Activated CD4-positive, alpha-beta T cell treated with anti-CD3 and anti-CD28 coated beads, Interleukin-2, amount 50 U/mL, for 24 hours (primary cell): ENCODE data around the gene RFFL.
"Not testable (repeated sequence)": the region's sequence is repeated elsewhere in the genome, so short reads cannot be mapped to it uniquely, and the experiment has no call there.

Source experiments
- DNase-seq, 2 donors: peaks; one replicate each; pipeline ENCODE4 v3.0.0-alpha.2; 2020; ENCODE audit warnings: low read depth in 1 of 2, low spot score in 1 of 2

The RFFL gene

DNA sequence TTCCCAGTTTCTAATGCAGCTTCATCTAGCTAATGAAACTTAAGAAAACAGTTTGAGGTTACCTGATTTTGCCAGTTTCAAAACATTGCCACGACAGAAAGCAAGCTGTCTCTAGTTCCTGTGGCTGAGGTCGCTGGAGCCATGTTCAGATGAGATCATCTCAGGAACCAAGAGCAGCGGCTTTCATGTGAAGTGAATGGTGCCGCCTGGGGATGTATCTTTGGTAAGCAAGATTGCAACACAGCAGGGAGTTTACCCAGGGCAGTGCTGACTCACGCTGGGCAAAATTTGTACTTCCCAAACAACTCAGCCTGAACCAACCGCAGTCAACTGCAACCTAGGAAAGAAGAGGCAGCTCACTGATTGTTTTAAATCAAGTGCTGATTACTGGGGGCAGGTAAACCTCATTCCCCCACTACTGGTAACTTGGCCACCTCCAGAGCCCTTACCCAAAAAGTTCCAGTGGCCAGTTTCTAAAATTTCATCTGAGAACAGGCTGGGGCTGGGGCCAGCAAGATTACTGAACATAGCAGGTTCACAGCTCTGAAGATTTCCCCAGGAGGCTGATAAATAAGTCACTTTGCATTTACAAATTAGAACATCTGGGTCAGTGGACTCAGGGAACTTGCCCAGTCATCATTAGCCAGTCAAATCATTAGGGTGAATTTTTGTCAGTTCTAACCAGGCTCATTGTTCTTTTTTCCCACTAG lies at the start of gene RFFL:
Gene RFFL, minus strand, starts transcription at position 194 of the 710 bp plus-strand sequence. CDS start 37,154 bp downstream, outside the sequence.
- DNase-seq: peak; percentile 59 to 88

GRCh38 chr17:35110791-35111190 lies 47.3 kb upstream of the RFFL start:
- DNase-seq: not testable (repeated sequence)

DNA sequence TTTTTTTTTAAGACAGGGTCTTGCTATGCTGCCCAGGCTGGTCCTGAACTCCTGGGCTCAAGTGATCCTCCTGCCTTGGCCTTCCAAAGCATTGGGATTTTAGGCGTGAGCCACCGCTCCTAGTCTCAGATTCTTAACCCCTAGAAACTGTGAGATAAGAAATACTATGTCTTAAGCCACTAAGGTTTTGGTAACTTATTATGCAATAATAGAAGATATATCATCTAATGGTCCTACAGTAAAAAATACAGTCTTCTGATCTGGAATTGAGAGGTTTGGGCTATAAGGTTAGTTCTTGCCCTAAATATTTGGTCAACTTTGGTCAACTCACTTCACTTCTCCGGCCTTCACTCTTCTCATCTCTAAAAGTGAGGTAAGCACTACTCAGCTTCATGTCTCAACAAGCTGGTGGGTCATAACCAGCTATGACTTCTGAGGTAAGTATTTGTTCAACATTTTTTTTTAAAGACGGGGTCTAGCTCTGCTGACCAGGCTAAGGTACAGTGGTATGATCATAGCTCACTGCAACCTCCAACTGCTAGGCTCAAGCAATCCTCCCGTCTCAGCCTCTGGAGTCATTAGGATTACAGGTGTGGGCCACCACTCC lies 41.4 kb upstream of the RFFL start:
- DNase-seq: no peak

- no peak for DNase-seq
Measured at GRCh38 chr17:35103271-35103670, 39.8 kb upstream of the RFFL start.

GRCh38 chr17:35101725-35102124 lies 38.2 kb upstream of the RFFL start:
- no peak for DNase-seq

DNA sequence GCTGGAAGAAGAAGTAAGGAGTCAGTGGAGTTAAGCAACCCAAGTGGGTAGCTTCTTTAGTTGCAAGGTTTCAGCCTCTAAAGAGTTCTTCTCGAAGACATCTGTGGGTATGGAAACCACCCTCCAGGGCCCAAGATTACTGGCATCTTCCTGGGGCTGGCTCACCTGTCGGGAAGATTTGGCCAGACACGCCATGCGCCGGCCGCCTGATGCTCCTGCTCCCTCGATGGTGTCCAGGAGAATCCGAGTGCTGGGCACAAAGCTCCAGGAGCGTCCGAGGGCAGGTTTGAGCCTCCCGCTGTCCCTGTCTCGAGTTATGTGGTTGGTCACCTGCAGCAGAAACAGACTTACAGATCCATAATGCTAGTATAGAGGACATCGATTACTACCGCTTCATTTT lies 37.5 kb upstream of the RFFL start:
- DNase-seq: no peak

DNA sequence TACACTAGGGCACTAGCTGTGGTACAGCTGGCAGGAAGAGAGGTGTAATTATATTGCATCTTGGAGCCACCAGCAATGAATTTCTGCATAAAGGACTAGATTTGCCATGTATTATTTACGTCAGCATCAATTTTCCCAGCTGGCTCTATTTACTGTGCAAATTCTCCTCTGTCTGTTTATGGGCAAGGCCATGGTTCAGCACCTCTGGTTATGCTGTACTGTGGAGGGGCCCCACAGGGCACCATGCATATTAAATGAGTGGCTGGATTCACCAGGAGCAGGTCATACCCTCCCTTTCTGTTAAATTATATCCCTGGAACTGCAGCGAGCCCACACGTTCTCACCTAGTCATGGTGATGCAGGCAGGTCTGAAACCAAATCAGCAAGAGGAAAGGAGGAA lies 36.4 kb upstream of the RFFL start:
- DNase-seq: no peak

- DNase-seq: no peak
Measured at GRCh38 chr17:35097776-35098175, 34.3 kb upstream of the RFFL start.

DNA sequence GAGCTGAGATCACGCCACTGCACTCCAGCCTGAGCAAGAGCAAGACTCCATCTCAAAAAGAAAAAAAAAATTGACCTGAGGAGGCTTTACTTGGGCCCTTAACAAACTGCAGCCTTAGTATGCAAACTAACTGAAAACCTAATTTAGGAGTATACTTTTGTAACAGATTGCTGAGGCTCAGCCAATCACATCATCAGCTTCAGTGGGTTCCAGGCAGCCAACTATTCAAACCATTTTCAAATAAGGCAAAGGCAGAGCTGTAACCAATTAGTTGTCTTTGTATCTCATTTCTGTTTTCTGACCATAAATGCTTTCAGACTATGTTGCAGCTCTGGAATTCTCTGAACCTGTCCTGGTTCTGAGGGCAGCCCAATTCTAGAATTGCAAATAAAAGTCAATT lies 32.2 kb upstream of the RFFL start:
- DNase-seq: no peak

GRCh38 chr17:35094902-35095301 lies 31.4 kb upstream of the RFFL start:
- no peak for DNase-seq

DNA sequence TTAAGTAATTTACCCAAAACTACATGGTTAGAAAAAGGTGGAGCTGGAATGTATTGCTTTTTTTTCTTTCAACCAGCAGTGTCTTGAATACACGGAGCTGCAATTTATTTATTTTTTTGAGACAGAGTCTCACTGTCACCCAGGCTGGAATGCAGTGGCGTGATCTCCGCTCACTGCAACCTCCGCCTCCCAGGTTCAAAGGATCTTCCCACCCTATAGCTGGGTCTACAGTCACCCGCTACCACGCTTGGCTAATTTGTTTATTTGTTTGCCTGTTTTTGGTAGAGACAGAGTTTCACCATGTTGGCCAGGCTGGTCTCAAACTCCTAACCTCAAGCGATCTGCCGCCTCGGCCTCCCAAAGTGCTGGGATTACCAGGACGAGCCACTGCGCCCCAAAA lies 27.2 kb upstream of the RFFL start:
- not testable (repeated sequence) for DNase-seq

DNA sequence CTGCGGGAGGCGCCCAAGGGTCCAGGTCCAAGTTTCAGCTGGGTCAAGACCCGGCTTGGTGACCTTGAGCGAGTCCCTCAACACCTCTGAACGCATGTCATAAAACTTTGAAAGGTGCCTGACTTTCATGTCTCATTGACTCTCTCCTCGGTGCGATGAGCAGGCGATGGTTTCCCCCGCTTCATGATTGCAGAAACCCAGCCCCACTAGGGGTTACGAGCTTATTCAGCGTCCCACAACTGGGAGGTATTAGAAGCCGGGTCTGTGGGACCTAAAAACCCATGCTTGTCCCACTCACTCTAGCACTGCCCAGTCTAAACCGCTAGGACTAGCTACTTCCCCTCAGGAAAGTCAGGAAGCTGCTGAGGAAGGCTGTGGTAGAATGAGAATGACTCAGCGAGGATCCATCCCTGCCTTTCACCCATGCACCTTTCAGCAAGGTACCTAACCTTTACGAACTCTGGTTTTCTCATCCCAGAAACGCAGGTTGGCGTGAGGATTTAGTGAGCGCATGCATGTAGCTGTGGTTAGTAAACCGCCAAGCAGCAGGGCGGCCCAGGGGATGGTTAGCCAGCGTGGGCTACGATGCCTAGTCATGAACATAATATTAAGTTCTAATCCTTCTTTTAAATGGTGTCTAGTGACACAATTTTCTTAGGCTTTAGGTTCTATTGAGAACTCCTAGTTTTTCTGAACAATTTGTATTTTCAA lies 26.2 kb upstream of the RFFL start:
- peak in 1 of 2 donors; percentile 50 for DNase-seq

- peak; percentile 81 to 82 for DNase-seq
Measured at GRCh38 chr17:35088881-35089585, 25.5 kb upstream of the RFFL start.

DNA sequence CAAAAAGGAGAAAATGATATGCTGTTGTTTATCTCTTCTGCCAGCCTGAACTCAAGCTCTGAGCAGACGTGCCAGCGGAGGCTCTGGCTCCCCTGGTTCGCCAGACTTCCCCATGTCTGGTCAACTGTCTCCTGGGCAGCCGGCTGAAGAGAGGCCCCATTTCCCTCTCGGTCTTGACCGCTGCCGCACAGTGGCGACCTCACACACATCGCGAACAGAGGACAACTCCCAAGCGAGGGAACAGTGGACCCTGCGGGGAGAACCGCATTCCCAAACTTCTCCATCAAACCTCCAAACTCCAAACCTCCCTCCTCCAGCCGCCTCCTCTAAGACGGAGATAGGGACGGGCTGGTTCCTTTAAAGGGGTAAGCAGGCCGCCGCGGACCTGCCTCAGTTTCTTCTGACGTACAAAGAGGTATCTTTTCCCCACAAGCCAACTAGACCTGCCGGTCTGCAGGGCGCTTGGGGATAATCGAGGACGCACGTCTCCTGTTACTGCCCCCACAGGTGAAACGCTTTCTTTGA lies 24.9 kb upstream of the RFFL start:
- no peak for DNase-seq

GRCh38 chr17:35087731-35088355 lies 24.3 kb upstream of the RFFL start:
- DNase-seq: no peak

DNA sequence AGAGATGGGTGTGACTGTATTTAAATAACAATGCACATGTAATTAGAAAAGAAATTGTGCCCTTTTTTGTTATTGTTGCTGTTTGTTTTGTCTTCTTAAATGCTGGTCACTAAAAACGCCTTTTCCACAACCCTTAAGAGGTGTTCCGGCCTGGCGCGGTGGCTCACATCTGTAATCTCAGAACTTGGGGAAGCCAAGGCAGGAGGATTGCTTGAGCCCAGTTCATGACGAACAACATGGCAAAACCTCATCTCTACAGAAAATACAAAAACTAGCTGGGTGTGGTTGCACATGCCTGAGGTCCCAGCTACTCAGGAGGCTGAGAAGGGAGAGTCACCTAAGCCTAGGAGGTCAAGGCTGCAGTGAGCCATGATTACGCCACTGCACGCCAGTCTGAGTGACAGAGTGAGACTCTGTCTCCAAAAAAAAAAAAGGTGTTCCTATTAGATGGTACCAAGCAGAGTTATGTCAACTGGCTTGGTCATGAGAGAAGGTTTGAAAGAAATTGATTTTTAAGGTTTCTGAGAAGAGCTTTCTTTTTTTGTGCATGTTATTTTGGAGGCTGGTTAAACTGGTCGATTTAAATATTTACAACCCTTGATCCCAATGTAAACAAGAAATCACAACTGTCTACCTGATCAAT lies 23.5 kb upstream of the RFFL start:
- no peak for DNase-seq

GRCh38 chr17:35086164-35086563 lies 22.7 kb upstream of the RFFL start:
- DNase-seq: no peak

- no peak for DNase-seq
Measured at GRCh38 chr17:35084987-35085386, 21.5 kb upstream of the RFFL start.

DNA sequence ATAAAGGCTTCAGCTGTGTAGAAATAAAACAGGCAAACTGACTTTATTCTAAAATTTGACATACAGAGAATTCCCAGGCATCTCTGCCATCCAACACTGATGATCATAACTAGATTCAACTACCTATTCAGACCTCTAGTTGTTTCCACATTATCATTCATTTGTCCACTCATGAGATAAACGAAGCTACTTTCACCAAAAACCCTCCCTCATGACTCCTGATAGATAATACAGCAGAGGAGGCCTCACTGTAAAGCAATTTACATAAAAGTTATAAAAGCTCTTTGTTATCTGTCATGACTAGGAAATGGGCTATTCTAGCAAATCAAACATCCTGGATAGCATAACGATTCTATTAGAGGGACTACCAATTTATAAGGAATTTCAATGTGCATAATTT lies 19.6 kb upstream of the RFFL start:
- no peak for DNase-seq

- no peak for DNase-seq
Measured at GRCh38 chr17:35082073-35082657, 18.7 kb upstream of the RFFL start.
